UCSD-AML1 (cell line): ENCODE data around the gene CDKN1A.
"Not testable (repeated sequence)": the region's sequence is repeated elsewhere in the genome, so short reads cannot be mapped to it uniquely, and the experiment has no call there.

Experiments
- DNase-seq: peaks from one replicate; lab custom pipeline; 2025; ENCODE audit not compliant: unreplicated experiment; lab: John Stamatoyannopoulos, UW

The CDKN1A gene

DNA sequence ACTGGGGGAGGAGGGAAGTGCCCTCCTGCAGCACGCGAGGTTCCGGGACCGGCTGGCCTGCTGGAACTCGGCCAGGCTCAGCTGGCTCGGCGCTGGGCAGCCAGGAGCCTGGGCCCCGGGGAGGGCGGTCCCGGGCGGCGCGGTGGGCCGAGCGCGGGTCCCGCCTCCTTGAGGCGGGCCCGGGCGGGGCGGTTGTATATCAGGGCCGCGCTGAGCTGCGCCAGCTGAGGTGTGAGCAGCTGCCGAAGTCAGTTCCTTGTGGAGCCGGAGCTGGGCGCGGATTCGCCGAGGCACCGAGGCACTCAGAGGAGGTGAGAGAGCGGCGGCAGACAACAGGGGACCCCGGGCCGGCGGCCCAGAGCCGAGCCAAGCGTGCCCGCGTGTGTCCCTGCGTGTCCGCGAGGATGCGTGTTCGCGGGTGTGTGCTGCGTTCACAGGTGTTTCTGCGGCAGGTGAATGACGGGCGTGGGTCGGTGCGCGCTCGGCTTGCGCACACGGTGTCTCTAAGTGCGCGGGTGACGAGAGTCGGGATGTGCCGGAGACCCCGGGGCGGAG, at the start of gene CDKN1A:
TSS of gene CDKN1A (plus strand) at position 227 of the 555 bp plus-strand sequence. CDS start 5,388 bp downstream, outside the sequence.
- DNase-seq: peak; percentile 92

DNA sequence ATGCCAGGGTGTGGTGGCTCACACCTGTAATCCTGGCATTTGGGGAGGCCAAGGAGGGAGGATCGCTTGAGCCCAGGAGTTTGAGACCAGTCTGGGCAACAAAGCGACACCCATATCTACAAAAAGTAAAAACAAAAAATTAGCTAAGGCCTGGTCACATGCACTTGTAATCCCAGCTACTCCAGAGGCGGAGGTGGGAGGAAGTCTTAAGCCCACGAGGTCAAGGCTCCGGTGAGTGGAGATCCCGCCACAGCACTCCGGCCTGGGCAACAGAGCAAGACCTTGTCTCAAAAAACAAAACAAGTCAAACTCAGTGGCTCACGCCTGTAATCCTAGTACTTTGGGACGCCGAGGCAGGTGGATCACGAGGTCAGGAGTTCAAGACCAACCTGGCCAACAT, 48.7 kb upstream of the CDKN1A start:
- DNase-seq: no peak

DNA sequence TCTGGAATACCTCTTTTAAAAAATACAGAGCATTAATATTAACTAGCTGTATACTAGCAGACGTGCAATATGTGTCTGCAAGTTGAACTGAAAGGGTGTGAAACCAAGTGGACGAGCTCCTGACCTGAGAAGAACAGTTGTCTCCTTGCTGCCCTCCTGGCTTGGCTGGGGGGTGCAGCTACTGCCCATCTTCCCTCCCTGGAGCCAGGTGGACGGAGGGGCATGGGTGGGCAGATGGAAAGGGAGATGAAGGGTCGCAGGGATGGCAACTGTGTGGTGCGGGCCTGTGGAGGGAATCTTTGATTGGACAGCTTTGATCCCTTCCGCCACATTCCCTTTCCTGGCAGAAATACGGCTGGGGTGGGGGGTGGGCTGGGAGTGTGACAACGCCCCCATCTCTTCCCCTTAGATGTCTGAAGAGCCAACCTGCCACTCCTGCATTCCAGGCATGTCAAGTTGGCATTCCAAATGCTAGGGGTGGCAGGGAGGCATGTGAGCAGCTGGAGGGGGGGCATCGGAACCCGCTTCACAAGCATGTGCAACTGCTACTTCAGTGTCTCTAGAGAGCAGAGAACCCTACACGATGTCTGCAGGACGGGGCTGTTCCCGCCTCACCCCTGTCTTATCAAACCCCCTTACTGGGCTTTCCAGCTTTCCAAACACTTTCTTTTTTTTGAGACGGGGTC, 47.0 kb upstream of the CDKN1A start:
- no peak for DNase-seq

DNA sequence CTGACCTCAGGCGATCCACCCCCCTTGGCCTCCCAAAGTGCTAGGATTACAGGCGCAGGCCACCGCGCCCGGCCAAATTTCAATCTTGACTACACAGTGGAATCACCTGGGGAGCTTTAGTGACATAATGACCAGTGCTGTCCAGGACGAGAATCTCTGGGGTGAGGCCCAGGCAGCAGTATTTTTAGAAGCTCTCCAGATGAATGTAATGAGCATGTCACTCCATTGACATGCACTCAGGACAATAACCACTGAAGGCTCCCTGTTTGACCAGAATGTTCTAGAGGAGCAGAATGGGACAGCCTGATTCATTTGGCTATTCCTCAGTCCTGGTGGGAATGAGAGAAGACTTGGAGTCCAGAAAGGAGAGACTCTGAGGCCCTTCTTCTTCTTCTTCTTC, 45.1 kb upstream of the CDKN1A start:
- DNase-seq: no peak

DNA sequence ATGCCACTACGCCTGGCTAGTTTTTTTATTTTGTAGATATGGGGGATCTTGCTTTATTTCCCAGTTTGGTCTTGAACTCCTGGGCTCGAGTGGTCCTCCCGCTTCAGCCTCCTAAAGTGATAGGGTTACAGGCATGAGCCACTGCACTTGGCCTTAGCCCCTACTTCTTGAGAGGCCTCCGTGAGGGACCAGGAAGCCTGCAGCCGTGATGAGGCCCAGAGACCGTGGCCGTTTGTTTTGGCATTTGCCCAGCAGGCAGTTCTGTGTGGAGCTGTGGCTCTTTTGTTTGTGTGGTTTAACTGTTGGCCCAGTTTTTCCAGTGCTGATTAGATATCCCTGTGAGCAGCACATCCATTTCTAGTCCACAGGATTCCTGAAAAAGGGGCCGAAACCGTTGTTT, 44.6 kb upstream of the CDKN1A start:
- DNase-seq: peak; percentile 42

DNA sequence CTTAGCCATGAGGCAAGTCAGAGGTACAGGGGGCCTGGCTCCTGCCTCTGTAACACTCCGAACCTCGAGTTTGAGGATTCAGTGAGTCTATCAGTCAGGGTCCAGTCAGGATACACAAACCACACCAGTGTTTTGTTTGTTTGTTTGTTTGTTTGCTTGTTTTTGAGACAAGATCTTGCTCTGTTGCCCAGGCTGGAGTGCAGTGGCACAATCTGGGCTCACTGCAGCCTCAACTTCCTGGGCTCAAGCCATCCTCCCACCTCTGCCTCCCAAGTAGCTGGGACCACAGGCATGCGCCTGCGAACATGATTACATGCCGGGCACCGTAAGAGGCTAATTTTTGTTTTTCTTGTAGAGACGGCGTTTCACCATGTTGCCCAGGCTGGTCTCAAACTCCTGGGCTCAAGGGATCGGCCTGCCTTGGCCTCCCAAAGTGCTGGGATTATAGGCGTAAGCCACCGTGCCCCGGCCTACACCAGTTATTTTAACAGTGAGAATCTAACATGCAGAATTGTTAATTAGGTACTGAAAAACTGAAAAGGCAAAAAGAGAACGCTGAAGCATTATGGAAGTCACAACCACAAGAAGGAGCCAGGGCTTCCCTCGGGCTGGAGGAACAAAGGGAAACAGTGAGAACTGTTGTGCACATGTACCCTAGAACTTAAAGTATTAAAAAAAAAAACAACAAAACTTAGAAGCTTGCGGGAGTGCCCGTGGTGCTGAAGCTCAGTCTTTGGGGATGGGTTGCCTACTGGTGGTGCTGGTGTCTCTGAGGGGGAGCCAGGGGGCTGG, 44.0 kb upstream of the CDKN1A start:
- DNase-seq: no peak

DNA sequence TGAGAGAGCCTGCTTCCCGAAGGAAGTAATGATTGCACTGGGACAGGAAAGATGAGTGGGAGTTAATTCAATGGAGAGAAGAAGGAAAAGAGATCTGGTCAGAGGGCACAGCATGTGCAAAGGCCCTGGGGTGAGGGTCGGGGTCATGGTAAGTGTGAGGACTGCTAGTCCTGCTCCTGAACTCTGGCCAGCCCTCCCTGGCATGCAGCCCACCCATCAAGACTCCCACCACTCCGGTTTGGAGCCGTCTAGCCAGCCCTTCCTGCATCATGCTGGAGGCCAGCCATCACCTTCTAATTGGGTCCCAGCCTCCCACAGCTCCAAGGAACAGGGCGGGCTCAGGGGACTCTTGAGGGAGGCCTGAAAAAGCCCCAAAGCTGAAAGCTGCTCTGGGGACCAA, 42.2 kb upstream of the CDKN1A start:
- no peak for DNase-seq

DNA sequence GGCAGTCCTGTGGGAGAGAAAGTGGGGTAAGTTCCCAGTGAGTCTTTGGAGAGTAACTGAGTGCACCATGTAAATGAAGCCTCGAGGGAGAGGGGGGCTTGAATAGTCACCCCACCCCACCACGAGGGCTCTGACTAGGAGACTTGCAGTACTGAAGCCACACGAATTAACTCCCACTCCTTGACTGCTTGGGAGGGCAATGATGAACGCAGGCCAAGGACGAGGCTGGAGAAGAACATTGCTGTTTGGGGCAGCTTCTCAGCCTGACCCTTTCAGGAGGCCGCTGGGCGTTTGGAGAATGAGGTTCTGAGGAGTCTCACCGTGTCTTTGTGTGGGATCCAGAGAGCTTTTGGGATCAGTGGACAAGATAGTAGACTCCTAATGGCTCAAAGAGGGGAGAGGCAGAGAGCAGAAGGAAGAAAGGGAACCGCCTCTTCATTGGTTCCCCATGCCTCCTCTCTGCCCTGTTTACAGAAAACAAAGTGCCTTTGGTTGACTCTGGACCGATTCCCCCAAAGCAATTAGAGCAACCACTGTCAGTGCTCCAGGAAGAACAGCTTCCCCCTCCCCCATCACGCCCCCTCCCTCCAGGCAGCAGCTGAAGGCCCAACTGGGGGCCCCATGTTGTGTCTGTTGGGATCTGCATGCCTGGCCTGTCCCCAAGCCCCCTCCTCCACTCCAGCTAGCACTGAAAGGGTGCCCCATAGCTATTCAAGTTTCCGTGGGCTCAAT, 41.7 kb upstream of the CDKN1A start:
- no peak for DNase-seq

DNA sequence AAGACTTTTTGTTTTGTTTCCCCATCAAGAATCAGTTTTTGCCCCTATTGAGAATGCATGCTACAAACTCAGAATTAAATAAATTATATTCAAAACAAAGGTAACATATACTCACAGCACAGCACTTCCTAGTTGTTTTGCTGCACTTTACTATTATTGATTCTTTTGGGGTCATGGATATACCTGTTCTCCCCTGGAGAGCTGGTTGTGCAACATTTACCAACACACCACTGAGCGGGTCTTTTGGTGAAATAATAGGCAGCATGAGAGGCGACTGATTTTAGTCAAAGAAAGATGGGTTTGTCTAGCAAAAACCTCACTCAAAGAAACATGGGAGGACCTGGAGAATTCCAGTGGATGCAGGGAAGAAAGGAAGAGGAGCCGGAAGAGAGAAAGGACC, 39.9 kb upstream of the CDKN1A start:
- DNase-seq: no peak

DNA sequence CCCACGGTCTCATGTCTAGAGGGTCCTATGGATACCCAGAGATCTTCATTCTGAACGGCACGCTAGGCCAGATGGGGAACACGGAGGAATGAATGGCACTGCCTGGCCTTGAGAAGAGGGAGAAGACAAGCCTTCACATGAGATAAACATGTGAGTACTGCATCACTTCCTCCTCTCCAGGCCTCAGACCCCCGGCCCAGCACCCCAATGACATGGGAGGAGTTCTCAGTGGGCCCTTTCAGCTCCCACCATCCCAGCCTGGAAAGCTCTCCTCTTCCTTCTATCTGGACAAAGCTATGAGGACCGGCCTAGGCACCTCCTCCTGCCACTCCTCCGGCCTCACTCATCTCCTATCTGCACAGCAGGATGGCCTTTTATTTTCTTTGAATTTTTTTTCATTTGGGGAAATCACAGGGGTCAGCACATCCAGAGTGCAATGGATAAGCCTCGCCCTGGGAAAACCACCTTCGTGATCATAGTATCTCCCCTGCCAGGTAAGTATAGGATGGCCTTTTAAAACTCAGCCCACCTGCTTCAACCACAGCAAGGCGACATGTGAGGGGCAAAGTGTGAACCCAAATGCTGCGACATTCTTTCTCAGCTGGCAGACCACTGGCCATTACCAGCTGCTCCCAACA, 39.2 kb upstream of the CDKN1A start:
- DNase-seq: no peak

DNA sequence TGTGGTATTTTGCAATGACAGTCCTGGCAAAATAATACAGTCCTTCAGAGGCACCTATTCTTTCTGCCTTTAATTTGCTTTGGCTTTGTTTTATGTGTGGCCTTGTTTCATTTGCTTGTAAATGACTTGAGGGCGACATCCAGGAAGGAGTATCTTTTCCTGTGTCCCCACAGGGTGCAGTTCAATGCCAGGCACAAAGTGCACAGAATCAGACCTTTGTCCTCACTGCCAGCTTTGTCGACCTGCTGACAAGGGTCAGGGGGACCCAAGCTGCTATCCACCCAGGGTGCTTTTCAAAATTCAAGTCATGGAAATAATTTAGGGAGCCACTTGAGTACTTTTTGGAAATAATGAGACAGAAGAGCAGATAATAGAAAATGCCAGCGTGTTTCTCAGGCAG, 37.0 kb upstream of the CDKN1A start:
- DNase-seq: no peak

DNA sequence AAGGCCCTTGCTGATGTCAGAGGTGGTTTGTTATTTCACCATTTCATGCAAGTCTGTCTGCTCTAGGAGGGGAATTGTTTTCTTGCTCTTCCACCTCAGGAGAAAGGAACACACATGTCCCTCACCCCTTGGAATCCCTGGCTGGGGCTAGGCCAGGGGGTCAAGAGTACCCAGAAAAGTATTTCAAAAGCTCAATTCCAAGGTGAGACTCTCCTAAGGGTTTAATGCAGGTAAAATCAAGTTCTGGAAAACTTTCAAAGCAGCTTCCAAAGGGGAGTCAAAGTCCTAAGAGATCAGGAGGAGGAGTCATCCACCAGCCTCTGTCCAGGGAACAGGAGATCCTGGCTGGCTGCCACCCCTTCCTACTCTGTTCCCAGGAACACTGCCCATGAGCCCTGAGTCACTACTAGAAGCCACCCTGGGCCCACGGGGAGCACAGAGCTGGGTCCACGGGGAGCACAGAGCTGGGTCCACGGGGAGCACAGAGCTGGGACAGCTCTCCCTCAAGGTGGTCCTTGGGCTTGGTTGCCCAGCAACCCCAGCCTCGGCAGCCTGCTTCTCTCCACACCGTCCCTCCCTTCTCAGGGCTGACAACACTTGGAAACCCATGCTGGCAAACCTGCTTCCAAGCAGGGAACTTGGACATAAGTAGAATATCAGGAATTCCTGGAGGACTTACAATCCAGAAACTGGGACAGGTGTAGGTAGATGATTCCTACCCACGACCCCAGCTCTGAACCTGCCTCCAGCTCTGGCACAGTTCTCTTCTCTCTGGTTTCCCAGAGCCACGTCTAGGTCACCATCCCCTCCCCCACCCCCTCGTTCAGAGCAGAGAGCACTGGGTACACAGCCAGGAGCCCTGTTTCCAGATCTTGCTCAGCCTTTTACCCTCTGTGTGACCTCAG, 35.3 kb upstream of the CDKN1A start:
- DNase-seq: no peak

DNA sequence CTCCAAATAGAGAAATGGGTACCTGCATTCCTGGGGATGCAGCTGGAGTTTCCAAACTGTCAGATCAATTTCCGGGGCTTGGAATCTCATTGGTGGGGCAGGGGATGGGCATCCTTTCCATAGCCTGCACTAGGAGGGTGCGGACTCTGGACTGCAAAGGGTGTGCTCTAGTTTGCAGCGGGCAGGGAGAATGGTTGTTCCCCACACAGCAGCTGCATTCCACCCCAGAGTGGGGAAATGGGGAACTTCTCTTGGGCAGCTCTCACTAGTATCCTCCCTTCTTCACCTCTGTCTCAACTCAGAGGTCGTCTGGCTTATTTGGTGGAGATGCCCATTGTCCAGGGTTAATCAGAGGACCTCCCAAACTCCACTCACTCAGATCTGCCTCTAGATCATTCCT, 34.5 kb upstream of the CDKN1A start:
- DNase-seq: no peak

DNA sequence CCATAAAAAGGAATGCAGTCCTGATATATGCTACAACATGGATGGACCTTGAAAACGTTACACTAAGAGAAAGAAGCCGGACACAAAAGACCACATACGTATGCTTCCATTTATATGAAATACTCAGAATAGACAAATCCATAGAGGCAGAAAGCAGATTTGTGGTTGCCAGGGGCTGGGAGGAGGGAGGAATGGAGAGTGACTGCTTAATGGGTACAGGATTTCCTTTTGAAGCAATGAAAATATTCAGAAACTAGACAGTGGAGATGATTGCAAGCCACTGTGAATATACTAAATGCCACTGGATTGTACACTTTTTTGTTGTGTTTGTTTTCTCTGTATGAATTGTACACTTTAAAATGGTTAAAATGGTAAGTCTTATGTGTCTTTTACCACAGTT, 29.4 kb upstream of the CDKN1A start:
- no peak for DNase-seq

DNA sequence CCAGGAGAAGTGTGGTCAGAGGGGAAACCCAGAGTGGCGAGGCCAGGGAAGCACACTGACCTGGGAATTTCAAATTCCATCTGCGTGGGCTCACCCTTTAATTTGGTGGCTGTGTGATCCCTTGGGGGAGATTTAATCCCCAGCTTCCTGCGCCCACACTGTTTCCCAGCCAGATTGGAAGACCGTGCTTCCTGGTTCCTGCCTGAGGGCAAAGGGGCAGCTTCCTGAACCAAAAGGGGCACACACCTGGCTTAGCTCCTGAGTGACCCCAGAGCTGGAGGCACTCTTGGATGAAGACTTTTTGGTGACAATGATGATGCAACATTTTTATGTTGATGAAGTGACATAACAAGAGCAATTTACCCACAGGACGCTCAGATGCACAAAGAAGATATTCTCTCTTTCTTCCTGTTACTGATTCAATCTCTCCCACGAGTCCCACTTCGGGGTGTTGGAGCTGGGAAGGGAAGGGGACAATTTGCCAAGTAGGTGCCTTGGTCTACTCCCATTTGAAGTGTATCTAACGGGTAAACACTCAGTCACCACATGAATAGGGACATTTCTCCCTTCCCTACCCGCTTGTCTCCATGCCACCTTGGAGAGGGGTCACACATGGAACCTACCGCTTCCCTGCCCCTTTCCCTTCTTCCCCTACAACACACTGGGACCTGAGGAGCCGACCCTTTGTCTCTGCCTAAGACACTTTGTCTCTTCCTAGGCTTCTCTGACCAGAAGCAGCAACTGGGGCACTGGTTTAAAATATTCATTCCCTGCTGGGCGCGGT, 28.6 kb upstream of the CDKN1A start:
- DNase-seq: no peak

DNA sequence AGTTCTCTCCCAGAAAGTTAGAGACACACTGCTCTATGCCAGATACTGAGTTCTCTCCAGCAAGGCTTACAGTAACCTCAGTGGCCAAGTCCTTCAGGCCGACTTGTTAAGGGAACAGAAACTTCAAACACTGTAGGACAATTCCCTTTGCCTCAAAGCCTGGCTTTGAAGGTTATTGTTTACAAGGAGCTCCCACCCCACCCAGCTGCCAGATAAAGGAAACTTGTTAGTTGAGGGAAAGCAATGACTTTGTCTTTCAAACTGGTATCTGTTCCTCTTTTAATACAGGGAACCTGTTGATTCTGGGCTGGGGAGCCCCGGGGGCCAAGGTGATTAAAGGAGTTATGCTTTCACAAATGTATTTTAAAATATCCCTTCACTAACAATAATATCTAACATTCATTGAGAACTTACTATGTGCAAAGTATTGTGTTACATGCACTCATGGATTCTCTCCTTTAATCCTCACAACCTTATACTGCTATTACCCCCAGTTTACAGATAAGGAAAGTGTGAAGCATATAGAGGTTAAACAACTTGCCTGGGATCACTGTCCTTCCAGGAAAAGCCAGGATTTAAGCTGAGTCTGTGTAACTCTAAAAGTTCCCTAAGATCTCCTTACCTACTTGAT, 27.6 kb upstream of the CDKN1A start:
- DNase-seq: no peak

DNA sequence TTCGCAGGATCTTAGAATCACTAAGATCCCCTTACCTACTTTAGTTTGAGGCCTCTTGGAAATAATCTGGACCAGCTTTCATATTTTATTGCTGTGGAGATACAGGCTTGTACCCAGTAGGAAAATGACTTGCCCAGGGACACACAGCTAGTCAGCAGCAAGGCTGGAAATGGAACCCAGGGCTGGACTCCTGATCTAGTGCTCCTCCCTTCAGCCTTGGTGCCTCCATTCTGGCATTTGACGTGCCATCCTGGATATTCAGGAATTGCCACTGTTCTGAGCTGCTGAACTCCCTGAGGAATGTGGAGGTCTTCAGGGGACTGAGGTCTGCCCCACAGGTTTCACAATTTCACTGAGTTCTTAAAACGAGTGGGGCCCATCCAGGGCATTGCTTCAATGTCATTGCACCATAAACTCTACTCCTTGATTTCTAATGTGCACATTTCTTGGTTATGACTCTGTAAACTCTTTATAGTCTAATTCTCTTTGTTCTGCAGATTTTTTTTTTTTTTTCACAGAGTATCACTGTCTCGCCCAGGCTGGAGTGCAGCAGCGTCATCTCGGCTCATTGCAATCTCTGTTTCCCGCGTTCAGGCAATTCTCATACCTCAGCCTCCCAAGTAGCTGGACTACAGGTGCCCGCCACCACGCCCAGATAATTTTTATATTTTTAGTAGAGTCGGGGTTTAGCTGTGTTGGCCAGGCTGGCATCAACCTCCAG, 26.7 kb upstream of the CDKN1A start:
- DNase-seq: no peak

DNA sequence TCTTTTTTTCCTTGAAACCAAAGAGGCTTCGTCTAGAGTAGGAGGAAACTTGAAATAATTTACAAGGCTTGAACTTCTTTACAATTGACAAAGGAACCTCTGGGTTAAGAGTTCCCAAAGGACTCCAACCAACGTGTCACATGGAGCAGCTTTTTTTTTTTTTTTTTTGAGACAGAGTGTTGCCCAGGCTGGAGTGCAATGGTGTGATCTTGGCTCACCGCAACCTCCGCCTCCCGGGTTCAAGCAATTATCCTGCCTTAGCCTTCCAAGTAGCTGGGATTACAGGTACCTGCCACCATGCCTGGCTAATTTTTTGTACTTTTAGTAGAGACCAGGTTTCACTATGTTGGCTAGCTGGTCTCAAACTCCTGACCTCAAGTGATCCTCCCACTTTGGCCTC, 24.0 kb upstream of the CDKN1A start:
- not testable (repeated sequence) for DNase-seq
